ENCODE measurements around the gene DCTPP1. TPM values are rescaled to one million over a fixed set of nuclear protein-coding genes. Genes with fewer than 3 reads are reported as not detected.
A peak's percentile ranks its signal among the peaks of the same experiment; 100 is the strongest.

DCTPP1 gene
- total RNA-seq, 1 donor from 2014 or later = 54.8 TPM

DNA sequence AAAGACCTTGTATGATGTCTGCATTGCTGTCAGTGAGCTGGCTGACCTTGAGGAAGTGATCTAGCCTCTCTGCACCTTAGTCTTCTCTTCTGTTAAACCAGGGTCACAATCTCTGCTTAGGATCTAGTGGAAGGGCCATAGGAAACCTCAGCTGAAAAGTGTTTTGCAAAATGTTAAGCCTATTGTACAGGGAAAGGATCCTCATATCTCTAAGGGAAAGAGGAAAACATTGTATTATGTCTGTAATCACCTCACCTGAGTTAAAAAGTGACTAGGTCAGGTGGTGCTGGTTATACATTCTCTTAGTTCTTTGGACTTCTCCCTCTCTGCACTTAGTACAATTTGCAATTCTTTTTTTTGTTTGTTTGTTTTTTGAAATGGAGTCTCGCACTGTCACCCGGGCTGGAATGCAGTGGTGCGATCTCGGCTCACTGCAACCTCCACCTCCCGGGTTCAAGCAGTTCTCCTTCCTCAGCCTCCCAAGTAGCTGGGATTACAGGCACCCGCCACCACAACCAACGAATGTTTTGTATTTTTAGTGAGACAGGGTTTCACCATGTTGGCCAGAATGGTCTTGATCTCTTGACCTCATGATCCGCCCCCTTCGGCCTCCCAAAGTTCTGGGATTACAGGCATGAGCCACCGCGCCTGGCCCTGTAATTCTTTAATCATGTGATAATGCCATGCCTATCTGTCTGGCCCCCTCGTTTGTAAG lies 17.8 kb upstream of the DCTPP1 start:
- DNase-seq (ENCODE audit: low read depth in 2 of 2) = no peak

DNA sequence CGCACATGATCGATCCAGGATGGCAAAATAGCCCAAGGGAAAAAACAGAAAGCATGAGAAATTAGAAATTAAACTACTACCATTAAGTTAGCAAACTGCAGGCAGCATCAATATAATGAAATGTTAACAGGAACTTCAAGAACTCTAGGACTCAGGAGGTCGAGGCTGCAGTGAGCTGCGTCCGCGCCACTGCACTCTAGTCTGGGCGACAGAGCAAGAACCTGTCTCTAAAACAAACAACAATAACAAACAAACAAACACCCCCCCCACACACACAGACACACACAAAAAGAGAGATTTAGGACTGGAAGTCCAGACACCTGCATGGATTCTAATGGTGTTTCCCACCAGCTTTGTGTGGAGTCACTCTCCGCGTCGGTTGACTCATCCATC lies 16.4 kb upstream of the DCTPP1 start:
- no peak for DNase-seq (ENCODE audit: low read depth in 2 of 2)

DNA sequence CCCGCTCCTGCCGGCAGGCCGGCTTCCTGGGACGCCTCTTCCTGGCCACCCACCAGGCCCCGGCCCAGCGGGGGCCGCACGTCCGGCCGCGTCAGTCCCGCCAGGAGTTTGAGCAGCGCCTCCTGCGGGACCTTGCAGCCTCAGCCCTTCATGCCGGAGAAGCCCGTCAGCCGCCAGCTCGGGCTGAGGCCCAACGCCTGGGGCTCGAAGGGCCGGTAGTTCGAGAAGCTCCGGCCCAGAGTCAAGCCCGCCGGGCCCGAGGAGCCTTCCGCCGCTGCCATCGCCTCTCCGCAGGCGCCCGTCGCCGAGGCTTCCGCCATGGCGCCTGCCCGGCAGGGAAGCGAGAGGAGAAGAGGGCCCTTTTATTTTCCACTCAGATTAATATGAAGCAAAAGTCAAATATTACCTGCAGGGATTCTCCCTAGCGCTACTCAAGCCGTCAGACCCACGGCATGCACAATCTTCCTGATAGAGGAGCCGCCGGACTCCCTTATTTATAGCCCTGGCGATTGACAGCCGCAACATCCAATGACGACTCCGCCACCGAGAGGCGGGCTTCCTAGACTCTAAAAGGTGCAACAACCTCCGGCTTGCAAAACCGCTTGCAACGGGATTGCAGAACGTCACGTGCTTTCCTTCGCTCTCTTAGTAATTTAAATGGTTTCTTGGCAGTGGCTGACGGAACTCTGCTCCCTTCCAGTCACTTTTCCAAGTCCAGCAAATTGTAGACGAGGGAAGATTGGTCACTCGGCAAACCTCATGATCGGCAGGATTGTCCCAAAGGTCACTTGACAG lies 15.8 kb upstream of the DCTPP1 start, which contains the start of gene SEPHS2:
Gene SEPHS2, minus strand, starts transcription at position 467 of the 795 bp plus-strand sequence. Its CDS starts 147 bp downstream, at position 320.
- DNase-seq (ENCODE audit: low read depth in 2 of 2) = peak; percentile 98

DNA sequence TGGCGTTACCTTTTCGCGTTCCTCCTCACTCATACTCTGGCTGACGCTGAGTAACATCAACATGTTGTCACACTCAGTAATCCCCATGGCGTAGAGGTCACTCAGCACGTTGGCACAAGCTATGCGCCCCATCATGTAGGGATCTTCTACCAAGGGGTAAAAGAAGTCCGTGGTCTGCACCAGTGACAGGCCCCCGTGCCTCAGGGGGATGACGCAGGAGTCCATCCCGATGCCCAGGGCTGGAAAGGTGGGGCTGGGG lies 15.2 kb upstream of the DCTPP1 start:
- DNase-seq (ENCODE audit: low read depth in 2 of 2) = no peak

DNA sequence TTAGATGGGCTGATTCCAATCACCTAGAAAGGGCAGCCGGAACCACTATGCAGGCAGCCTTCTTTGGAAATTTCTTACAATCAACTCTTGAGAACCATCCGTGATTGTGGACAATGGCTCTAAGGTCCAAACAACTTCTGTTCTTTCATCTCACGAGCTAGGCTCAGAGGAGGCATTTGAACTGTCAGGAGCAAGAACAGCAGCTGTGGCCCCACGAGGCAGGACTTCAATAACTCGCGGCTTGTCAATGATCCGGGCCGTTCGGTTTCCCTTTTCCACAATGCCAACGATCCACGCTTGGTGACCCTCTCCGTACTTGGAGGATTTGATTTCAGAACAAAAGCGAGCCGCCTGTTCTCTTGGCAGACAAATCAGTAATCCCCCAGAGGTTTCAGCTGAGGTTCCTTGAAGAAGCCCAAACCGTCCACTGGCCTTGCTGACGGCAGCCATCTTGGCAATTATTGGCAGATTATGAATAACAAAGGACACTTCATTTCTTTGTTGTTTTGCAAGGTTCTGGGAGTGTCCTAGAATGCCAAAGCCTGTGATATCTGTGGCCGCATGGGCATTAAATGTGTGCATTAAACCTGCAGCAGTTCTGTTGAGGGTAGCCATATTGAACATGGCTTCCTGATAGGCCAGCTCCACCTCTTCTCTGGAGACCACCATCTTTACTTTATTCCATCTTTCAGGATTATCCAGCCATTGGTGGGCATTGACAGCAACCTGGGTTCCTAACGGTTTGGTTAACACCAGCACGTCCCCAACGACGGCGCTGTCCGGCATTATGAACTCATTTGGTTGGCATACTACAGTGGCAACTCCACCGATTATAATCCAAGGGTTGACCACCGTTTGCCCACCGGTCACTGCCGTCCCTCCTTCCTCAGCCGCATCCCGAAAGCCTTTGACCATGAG lies 14.7 kb upstream of the DCTPP1 start:
- DNase-seq (ENCODE audit: low read depth in 2 of 2) = no peak

DNA sequence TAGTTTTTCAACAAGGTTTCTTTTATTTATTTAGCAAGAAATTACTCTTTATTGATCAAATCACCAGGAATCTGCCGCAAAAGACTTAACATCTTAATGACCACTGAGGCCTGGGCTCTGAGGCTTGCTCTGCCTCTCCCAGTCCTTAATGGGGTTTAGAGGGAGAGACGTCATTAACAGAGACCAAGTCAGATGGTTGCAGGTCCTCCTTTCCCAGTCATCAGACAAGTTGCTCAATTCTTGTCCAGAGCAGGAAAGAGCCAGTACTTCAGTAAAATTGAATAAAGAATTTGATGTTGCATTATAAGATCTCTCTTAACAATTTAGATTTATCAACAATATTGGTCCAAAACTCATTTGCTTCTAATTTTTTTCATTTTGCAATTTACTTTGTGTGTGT lies 13.8 kb upstream of the DCTPP1 start:
- DNase-seq (ENCODE audit: low read depth in 2 of 2) = no peak

DNA sequence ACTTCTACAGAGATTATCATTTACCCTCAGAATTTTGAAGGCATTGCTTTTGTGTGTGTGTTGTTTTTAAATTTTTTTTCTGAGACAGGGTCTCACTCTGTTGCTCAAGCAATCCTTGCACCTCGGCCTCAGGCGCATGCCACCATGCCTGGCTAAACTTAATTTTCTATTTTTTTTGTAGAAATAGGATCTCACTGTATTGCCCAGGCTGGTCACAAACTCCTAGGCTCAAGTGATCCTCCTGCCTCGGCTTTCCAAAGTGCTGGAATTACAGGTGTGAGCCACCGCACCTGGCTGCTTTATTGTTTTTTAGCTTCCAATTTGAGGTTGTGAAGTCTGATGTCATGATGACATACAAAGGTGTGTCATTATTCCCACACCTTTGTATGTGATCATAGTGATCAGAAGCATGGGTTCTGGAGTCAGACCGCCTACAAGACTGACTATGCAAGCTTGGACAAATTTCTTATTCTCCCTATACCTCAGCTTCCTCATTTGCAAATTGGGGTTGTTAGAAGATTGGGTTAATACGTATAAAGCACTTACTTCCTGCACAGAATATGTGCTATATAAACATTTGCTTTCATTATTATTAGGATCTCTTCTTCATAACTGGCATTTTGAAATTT lies 10.0 kb upstream of the DCTPP1 start:
- no peak for DNase-seq (ENCODE audit: low read depth in 2 of 2)

DNA sequence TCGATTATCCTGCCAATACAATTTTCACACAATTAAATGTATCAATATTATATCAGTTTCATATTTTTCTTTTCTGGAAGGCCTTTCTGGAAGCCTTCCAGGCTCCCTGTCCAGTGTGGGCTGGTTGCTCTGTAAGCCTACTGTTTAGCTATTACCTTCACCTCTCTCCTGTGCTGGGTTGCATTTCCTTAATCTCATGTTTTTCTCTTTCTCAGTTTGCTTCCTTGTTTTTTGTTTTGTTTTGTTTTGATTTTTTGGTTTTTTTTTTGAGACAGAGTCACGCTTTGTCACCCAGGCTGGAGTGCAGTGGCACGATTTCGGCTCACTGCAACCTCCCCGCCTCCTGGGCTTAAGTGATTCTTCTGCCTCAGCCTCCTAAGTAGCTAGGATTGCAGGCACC lies 9.0 kb upstream of the DCTPP1 start:
- no peak for DNase-seq (ENCODE audit: low read depth in 2 of 2)

DNA sequence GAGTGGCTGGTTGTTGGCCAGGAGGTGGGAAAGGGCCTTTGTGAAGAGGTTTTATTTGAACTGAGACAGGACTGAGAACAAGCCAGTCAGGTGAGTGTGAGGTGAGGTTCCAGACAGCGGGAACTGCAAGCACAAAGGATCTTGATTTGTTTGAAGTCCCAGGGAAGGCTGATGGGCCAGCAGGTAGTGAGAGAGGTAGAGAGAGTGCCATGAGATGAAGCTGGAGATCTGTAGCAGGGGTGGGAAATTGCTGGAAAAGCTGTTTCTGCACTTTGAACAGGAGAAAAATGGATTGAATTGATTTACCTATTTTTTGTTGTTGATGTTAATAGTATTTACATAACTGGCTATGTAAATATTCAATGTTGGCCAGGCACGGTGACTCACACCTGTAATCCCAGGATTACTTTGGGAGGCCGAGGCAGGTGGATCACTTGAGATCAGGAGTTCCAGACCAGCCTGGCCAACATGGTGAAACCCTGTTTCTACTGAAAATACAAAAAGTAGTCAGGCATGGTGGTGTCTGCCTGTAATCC lies 7.7 kb upstream of the DCTPP1 start:
- DNase-seq (ENCODE audit: low read depth in 2 of 2) = no peak

DNA sequence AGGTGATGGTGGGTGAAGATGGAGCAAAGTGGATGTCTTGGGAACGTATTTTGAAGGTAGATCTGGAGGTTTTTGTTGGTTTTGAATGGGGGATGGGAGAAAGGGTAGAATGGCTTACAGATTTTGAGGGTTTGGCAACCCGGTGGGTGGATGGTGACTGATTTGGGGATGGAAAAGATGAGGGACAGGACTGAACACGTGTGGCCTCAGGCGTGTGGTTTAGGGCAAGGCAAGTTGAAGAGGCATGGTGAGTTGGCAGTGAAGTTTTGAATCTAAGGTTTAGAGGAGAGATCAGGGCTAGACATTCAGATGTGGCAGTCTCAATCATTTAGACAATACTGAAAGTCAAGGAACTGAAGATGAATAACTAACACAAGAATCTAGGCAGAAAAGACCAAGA lies 5.0 kb upstream of the DCTPP1 start:
- no peak for DNase-seq (ENCODE audit: low read depth in 2 of 2)

DNA sequence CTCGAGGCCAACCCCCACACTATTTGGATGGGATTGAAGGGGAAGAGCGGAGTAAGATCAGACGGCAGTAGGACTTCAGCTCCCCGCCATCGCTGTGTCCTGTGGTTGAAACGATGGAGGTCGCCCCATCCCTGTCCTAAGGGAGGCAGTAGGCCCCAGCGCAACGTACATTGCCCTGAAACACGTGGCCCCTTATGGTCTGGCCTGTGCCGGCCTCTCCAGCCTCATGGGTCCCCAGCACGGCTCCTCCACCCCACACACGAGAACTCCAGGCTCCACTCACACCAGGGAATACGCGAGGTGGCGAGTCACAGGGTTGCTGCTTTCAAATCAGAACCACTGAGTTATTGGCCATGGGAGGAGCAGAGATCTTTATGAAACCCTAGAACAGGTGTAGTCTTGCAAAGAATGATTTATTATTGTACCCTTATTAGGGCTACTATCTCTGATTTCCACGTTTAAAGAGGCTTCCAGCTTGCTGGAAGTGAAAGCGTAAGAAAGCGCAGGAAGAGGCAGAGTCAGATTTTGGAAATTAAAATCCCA lies 669 bp upstream of the DCTPP1 start:
- no peak for DNase-seq (ENCODE audit: low read depth in 2 of 2)

DNA sequence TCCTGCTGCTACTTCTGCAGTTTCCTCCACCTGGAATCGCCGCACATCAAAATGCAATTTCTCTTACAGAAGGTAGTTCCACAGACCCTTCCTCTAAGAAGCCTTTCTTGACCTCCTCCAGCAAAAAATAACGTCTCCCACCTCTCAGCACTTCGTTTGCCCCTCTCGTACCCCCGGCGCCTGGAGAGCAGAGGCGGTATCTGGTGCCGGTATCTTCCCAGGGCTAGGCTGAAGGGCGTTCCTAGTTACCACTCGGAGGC lies 482 bp downstream of the DCTPP1 start:
- DNase-seq (ENCODE audit: low read depth in 2 of 2) = no peak

DNA sequence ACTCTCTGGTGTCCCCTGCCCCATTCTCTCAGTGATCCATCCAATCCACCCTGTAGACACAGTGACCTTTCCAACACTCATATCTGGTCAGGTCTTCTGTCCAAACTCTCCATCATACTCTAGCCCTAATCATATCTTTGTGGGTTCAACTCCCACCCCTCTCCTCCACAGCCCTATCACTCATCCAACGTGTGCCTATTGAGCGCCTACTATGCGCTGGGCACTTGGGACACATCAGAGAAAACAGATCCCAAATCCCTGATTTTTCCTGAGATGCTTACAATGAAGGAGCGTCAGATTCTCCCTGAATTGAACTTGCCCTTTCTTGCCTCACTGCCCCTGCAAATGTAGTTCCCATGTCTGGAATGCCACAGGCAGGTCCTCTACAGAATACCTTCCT lies 1.8 kb downstream of the DCTPP1 start:
- DNase-seq (ENCODE audit: low read depth in 2 of 2) = no peak

DNA sequence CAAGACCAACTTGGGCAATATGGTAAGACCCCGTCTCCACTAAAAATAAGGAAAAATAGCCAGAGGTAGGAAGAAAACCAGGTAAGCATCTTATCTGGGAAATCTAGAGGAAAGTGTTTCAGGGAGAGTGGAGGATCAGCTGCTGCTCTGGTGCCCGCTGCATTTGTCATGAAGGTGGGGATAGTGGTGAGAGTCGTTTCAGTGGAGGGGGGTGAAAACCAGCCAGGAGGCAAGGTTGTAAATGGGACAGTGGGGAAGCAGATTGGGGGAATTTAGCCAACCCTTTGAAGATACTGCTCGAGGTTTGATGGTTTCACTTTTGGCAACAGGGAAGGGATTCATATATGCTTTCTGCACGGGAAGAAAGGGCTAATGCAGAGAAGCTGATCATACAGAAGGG lies 8.8 kb downstream of the DCTPP1 start:
- no peak for DNase-seq (ENCODE audit: low read depth in 2 of 2)

DNA sequence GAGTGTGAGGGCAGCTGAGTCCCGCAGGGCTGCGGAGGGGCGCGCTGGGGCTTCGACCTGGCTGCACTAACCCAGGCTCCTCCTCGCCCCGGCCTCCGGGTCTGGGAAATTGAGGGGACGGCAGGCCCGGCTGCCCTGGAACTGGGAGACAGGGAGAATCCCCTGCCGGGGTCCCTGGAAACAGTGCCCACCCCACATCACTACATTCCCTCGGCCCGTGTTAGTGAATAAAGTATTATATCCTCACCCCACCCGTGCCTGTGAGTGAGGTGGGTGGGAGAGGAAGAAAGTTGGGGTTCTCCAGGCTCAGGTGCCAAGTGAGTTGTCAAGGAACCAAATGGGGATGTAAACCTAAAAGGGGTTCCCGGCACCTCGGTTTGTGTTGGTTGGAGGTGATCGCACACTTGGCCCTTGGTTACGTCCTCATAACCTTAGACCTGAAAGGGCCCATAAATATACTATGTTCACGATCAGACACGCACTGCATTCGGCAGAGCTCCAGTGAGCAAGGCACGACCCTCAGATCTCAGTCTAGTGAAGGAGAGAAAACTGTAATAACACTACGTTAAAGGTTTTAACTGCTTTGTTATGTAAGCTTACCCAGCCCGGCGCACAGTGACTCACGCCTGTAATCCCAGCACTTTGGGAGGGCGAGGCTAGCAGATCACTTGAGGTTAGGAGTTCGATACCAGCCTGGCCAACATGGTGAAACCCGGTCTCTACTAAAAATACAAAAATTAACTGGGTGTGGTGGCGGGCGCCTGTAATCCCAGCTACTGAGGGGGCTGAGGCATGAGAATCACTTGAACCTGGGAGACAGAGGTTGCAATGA lies 11.3 kb downstream of the DCTPP1 start:
- DNase-seq (ENCODE audit: low read depth in 2 of 2) = no peak

DNA sequence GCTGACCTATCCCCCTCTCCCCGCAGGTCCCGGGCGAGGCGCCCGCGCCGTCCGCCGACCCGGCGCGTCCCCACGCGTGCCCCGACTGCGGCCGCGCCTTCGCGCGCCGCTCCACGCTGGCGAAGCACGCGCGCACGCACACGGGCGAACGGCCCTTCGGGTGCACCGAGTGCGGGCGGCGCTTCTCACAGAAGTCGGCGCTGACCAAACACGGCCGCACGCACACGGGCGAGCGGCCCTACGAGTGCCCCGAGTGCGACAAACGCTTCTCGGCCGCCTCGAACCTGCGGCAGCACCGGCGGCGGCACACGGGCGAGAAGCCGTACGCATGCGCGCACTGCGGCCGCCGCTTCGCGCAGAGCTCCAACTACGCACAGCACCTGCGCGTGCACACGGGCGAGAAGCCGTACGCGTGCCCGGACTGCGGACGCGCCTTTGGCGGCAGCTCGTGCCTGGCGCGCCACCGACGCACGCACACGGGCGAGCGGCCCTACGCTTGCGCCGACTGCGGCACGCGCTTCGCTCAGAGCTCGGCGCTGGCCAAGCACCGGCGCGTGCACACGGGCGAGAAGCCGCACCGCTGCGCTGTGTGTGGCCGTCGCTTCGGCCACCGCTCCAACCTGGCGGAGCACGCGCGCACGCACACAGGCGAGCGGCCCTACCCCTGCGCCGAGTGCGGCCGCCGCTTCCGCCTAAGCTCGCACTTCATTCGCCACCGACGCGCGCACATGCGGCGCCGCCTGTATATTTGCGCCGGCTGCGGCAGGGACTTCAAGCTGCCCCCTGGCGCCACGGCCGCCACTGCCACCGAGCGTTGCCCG lies 12.1 kb downstream of the DCTPP1 start:
- peak; percentile 97 to 99 for DNase-seq (ENCODE audit: low read depth in 2 of 2)

DNA sequence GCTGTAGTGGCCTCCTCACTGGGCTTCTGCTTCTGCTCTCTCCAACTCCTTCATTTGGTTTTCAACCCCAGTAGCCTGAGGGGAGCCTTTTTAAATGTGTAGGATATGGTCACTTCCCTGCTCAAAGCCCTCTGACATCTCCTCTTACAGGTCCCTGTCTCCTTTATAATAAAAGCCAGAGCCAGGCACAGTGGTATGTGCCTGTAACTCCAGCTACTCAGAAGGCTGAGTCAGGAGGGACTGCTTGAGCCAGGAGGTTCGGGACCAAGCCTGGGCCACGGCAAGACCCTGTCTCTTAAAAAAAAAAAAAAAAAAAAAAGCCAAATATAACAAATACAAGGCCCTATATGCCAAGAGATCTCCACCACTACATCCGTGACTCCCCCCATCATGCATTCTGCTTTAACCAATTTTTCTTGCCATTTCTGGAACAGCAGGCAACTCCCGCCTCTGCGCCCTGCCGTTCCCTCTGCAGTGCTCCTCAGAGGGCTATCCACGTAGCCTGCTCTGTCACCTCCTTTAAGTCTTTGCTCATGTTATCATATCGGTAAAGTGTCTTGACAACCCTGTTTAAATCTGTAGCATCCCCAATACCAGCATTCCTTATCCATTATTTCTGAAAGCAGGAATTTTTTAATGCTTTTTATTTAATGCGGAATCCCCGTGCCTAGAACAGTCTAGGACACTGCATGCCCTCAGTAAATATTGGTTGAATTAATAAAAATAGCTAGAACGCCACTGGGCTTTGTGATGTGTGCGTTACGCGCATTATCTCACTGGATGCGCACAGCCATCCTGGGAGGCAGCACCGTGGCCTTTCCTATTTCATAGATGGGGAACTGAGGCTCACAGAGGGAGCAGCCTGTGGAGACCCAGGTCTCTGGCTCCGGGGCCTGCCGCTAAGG lies 13.0 kb downstream of the DCTPP1 start:
- no peak for DNase-seq (ENCODE audit: low read depth in 2 of 2)

DNA sequence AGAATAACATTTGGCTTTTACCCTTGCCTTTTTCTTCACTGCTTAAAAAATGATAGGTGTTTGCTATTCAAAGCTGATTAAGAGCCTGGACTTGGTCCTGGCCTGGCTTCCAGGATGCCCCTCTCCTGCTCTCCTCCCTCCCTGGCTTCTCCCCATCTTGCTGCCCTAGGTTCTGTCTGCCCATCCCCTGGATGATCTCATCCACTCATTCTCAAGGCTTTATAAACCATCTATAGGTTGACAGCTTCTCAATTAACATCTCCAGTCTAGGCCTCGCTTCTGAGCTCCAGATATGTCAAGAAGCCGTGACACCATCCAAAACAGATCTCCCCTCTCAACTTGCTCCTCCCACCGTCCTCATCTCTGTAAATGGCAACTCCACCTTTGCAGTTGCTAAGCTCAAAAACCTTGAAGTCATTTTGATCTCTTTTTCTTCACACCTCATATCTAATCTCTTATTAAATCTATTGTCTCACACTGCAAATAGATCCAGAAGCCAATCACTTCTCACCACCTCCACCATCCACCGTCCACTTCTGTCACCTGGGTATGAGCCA lies 13.7 kb downstream of the DCTPP1 start:
- no peak for DNase-seq (ENCODE audit: low read depth in 2 of 2)
